Measurements from ENCODE around the gene PDAP1. TPM values are rescaled to one million over a fixed set of nuclear protein-coding genes. Genes with fewer than 3 reads are reported as not detected.

Gene PDAP1
- total RNA-seq, 1 donor from 2014 or later, result 93.2 TPM

GRCh38 chr7:99371376-99371920 is 36.9 kb downstream of the PDAP1 start:
- no peaks in the 10 kb centered on the region for H3K9me3 ChIP-seq (replicated peaks)
- H3K4me3 ChIP-seq, result no peak overlapping the region
- H3K27me3 ChIP-seq (ENCODE audit: low read depth), result no peaks in the 10 kb centered on the region
- no peak for DNase-seq
- H3K27ac ChIP-seq (replicated peaks), result no peak overlapping the region
- intact Hi-C loops (cut with micrococcal nuclease), result no loop called here
- H3K36me3 ChIP-seq, result peaks cover 22% of the 10 kb centered on the region
- peaks cover 38% of the 10 kb centered on the region for H3K4me1 ChIP-seq
- no peak for TF ChIP-seq CTCF (IDR thresholded peaks at IDR 0.05; ENCODE audit: borderline replicate concordance)

DNA sequence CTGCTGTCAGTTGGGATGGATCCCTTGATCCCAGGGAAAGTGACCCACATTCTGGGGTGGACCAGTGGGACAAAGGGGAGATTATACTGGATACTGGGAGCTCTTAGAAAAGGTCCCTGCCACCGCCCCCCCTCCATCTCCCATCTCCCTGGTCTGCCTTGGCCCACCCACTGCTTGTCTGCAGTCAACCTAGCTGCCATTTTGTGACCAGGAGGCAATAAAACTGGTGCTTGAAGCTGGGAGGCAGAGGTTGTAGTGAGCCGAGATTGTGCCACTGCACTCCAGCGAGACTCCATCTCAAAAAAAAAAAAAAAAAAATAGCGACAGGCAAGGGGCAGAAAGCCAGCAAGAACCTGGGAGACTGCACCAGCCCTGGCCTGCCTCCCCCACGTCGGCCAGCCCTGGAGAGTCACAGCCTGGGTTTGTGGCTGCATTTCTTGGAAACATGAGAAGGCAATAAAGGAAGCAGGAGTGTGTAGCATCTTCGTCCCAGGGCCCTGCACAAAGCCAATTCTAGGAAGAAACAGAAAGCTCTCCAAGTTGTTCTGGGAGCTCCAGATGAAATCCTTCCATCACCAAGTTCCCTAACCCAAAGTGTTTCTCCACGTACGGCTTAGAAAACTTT is 38.5 kb downstream of the PDAP1 start:
- no peak for TF ChIP-seq CTCF (IDR thresholded peaks at IDR 0.05; ENCODE audit: borderline replicate concordance)
- H3K36me3 ChIP-seq, result peaks cover 38% of the 10 kb centered on the region
- no peak for DNase-seq
- H3K27me3 ChIP-seq (ENCODE audit: low read depth), result no peaks in the 10 kb centered on the region
- H3K27ac ChIP-seq (replicated peaks), result peak overlapping the region; percentile 15
- intact Hi-C loops (cut with micrococcal nuclease), result no loop called here
- no peak overlapping the region for H3K4me3 ChIP-seq
- H3K4me1 ChIP-seq, result peaks cover 23% of the 10 kb centered on the region
- H3K9me3 ChIP-seq (replicated peaks), result no peaks in the 10 kb centered on the region

- peaks cover 48% of the 10 kb centered on the region for H3K36me3 ChIP-seq
- DNase-seq, result no peak
- TF ChIP-seq CTCF (IDR thresholded peaks at IDR 0.05; ENCODE audit: borderline replicate concordance), result no peak
- no peaks in the 10 kb centered on the region for H3K27me3 ChIP-seq (ENCODE audit: low read depth)
- peaks cover 12% of the 10 kb centered on the region for H3K4me1 ChIP-seq
- H3K27ac ChIP-seq (replicated peaks), result no peak overlapping the region
- intact Hi-C loops (cut with micrococcal nuclease), result no loop called here
- no peaks in the 10 kb centered on the region for H3K9me3 ChIP-seq (replicated peaks)
- no peak overlapping the region for H3K4me3 ChIP-seq
These were observed 39.5 kb downstream of the PDAP1 start for GRCh38 chr7:99368750-99369389.

DNA sequence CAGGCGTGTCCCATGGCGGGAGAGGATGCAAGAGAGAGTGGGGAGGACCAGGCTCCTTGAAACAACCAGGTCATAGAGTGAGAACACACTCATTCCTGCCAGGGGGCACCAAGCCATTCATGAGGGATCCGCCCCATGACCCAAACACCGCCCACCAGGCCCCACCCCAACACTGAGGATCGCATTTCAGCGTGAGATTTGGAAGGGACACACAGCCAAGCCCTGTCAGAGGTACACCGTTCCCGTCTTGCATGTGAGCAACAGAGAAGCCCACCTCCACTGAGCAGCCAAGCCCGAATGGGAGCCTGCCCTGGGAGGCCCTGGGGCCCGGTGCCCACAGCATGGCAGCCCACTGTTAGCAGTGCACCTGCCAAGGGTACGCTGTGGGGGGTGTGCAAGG is 41.8 kb downstream of the PDAP1 start:
- intact Hi-C loops (cut with micrococcal nuclease), result no loop called here
- Histone ChIP-seq H3K4me1 (no peaks in the 10 kb centered on the region), H3K36me3 (peaks cover 70% of the 10 kb centered on the region), H3K4me3 (no peak overlapping the region), H3K27ac (replicated peaks) (no peak overlapping the region), H3K27me3 (ENCODE audit: low read depth) (no peaks in the 10 kb centered on the region), H3K9me3 (replicated peaks) (no peaks in the 10 kb centered on the region)
- DNase-seq, result no peak
- no peak for TF ChIP-seq CTCF (IDR thresholded peaks at IDR 0.05; ENCODE audit: borderline replicate concordance)

DNA sequence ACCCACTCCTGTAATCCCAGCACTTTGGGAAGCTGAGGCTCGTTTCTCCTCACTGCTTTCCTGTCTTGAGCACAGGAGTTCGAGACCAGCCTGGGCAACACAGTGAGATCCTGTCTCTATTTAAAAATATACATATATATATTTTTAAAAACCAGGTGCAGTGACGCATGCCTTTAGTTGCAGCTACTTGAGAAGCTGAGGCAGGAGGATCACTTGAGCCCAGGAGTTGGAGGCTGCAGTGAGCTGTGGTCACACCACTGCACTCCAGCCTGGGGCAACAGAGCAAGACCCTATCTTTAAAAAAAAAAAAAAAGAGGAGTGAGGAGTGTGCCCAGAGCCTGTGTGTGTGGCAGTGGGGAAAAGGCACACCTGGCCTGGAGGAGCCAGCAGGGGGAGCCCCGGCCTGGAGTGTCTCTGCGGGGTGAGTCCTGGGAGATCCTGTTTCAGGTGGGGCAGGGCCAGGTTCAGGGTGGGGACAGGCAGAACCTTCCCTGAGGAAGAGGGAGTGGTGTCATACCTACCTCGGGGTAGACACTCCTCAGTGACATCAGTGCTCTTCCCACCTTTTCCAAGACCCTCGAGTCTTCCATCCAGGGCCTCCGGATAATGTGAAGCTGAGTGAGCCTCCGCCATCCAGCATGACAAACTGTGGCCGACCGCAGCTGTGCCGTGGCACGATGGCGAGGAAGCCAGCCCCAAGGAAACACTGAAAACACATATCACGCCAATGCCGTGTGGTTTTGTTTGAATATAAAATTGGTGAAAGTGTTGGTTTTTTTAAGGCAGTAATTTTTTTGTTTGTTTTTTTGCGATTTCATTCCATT is 42.9 kb downstream of the PDAP1 start:
- intact Hi-C loops (cut with micrococcal nuclease), result no loop called here
- Histone ChIP-seq H3K4me1 (no peaks in the 10 kb centered on the region), H3K9me3 (replicated peaks) (no peaks in the 10 kb centered on the region), H3K4me3 (no peak overlapping the region), H3K27me3 (ENCODE audit: low read depth) (no peaks in the 10 kb centered on the region), H3K36me3 (peaks cover 82% of the 10 kb centered on the region), H3K27ac (replicated peaks) (no peak overlapping the region)
- TF ChIP-seq CTCF (IDR thresholded peaks at IDR 0.05; ENCODE audit: borderline replicate concordance), result peak; percentile 62
- DNase-seq, result no peak

Data from left ventricle myocardium inferior (tissue), 1 donor.